Fibroblast of villous mesenchyme (primary cell): ENCODE measurements around the gene ASB18. TPM values are rescaled to one million over a fixed set of nuclear protein-coding genes. Genes with fewer than 3 reads are reported as not detected.
"Not testable (repeated sequence)": the region's sequence is repeated elsewhere in the genome, so short reads cannot be mapped to it uniquely, and the experiment has no call there.

Experiments used
- DNase-seq: peaks from one replicate; pipeline ENCODE4 v3.0.0-alpha.2; 2010; ENCODE audit warnings: low read depth
- H3K4me3 ChIP-seq: 2 replicates; pipeline ENCODE4 v1.5.1; 2011; ENCODE audit warnings: low read depth, mild to moderate bottlenecking, low read length
- total RNA-seq: library from RNA; depleted of rRNA; stranded (reverse); fragments of >200 nt; gene quantifications from 2 replicates; pipeline ENCODE4 v1.2.3, GENCODE V29; 2012
- TF ChIP-seq, protein P1 (sequence below): IDR thresholded peaks from 2 replicates; pipeline ENCODE4 v1.5.1; 2012; ENCODE audit warnings: low read depth, mild to moderate bottlenecking, low read length; ENCODE audit not compliant: insufficient read depth

Gene ASB18
- total RNA-seq, 1 donor, result not detected

DNA sequence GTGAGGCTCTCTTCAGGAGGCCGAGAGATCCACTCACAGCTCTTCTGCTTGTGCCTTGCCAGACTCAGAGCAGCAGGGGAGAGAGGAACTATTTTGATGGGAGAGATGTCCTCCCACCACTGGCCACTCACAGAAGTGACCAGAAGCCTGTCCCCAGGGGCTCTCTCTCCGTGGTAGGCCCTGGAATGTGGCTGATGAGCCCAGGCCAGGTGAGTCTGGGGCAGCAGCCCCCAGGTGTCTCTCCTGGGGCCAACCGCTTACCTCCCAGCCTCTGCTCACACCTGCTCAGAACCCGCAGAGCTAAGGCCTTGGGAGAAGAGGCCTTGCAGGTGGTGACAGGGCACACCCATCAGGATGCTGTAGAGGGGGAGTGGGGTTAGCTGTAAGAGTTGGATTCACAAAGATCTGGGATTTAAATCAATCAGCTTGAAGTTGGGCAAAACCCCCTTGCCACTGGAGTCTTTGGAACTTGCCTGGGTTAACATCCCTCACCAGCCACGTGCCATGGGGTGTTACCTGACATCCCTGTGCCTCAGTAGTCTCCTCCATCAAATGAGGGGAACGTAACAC lies 29.1 kb upstream of the ASB18 start:
- TF ChIP-seq, protein P1, sequence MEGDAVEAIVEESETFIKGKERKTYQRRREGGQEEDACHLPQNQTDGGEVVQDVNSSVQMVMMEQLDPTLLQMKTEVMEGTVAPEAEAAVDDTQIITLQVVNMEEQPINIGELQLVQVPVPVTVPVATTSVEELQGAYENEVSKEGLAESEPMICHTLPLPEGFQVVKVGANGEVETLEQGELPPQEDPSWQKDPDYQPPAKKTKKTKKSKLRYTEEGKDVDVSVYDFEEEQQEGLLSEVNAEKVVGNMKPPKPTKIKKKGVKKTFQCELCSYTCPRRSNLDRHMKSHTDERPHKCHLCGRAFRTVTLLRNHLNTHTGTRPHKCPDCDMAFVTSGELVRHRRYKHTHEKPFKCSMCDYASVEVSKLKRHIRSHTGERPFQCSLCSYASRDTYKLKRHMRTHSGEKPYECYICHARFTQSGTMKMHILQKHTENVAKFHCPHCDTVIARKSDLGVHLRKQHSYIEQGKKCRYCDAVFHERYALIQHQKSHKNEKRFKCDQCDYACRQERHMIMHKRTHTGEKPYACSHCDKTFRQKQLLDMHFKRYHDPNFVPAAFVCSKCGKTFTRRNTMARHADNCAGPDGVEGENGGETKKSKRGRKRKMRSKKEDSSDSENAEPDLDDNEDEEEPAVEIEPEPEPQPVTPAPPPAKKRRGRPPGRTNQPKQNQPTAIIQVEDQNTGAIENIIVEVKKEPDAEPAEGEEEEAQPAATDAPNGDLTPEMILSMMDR, result no peak
- DNase-seq, result no peak

DNA sequence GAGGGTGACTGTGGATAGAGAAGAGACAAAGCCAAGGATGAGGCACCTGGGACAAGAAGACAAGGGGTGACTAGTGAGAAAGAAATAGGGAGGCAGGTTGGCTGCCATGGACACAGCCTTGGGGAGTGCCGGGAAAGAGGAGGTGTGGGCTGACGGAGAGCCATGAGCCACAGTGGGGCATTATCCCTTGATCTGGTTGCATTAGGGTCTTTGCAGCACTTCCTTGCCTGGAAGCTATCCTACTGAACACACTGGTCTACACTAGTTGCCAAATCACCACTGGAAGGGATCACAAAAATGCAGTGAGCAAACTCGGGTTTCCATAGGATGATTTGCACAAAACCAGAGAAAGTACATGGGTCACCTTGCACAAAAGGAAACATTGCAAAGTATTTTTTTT lies 27.7 kb upstream of the ASB18 start:
- TF ChIP-seq, protein P1, result no peak
- no peak for DNase-seq
- H3K4me3 ChIP-seq, result no peak overlapping the region

More for the DNA sequence above, 29.1 kb upstream of the ASB18 start:
- no peak overlapping the region for H3K4me3 ChIP-seq

DNA sequence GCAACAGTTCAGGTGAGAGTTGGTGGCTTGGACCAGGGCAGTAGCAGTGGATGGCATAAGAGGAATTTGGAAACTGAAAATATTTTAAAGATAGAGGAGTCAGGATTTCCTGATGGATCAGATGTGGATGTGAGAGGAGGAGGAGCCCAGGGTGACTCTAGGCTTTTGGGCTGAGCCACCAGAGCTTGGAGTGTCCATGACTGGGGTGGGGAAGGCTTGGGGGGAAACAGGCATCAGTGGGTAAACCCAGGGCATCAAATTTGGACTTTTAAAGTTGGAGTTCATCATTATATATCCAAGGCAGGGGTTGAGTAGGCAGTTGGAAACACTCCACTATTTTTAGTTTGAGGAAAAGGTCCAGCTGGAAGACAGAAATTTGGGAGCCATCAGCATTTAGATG lies 27.3 kb upstream of the ASB18 start:
- no peak overlapping the region for H3K4me3 ChIP-seq
- TF ChIP-seq, protein P1, result no peak
- DNase-seq, result no peak

GRCh38 chr2:236290742-236291425 lies 26.7 kb upstream of the ASB18 start:
- DNase-seq, result no peak
- TF ChIP-seq, protein P1, result no peak
- no peak overlapping the region for H3K4me3 ChIP-seq

GRCh38 chr2:236289766-236290462 lies 25.7 kb upstream of the ASB18 start:
- TF ChIP-seq, protein P1, result no peak
- DNase-seq, result no peak
- no peak overlapping the region for H3K4me3 ChIP-seq

GRCh38 chr2:236288373-236288772 lies 24.2 kb upstream of the ASB18 start:
- H3K4me3 ChIP-seq, DNase-seq: not testable (repeated sequence)

DNA sequence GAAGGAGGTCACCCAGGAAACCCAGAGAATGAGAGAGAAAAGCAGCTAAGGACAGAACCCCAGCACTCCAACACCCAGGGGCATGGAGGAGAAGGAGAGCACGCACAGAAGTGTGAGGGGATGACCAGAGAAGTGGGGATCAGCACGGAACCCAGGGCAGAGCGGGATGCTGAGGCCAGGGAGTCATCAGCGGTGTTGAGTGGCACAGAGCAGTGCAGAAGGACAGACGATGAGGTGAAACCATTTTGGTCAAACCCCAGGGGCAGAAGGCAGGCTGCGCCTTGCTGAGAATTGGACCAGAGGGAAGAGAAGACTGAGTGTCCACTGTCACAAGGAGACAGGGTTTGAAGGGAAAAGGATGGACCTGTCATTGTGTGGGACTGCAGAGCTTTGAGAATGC lies 23.4 kb upstream of the ASB18 start:
- H3K4me3 ChIP-seq, result no peak overlapping the region
- TF ChIP-seq, protein P1, result no peak
- no peak for DNase-seq
